Activated naive CD8-positive, alpha-beta T cell (primary cell): Measurements from ENCODE around the gene ZC3H7B.

Experiments used
- H3K27ac Mint-ChIP-seq: one replicate; pipeline ENCODE4 v1.8.0; 2021; ENCODE audit warnings: mixed read lengths
- H3K27me3 Mint-ChIP-seq: one replicate; pipeline ENCODE4 v1.8.0; 2021; ENCODE audit warnings: mixed read lengths
- H3K36me3 Mint-ChIP-seq: one replicate; pipeline ENCODE4 v1.8.0; 2021; ENCODE audit warnings: mixed read lengths
- H3K4me1 Mint-ChIP-seq: one replicate; pipeline ENCODE4 v1.8.0; 2021; ENCODE audit warnings: low read depth, mixed read lengths
- H3K4me3 Mint-ChIP-seq: one replicate; pipeline ENCODE4 v1.8.0; 2021; ENCODE audit warnings: mild to moderate bottlenecking, mixed read lengths
- H3K9me3 Mint-ChIP-seq: one replicate; pipeline ENCODE4 v1.8.0; 2021; ENCODE audit warnings: low read depth, mixed read lengths

Gene ZC3H7B

GRCh38 chr22:41351011-41351410 lies 49.7 kb downstream of the ZC3H7B start:
- no peaks in the 10 kb centered on the region for H3K9me3 Mint-ChIP-seq
- no peak overlapping the region for H3K27ac Mint-ChIP-seq
- peaks cover 12% of the 10 kb centered on the region for H3K36me3 Mint-ChIP-seq

GRCh38 chr22:41352058-41352457 lies 50.7 kb downstream of the ZC3H7B start:
- no peak overlapping the region for H3K4me3 Mint-ChIP-seq
- H3K9me3 Mint-ChIP-seq: no peaks in the 10 kb centered on the region
- no peaks in the 10 kb centered on the region for H3K4me1 Mint-ChIP-seq
- no peaks in the 10 kb centered on the region for H3K27me3 Mint-ChIP-seq
- H3K36me3 Mint-ChIP-seq: peaks cover 12% of the 10 kb centered on the region
- H3K27ac Mint-ChIP-seq: no peak overlapping the region

More at GRCh38 chr22:41351011-41351410, 49.7 kb downstream of the ZC3H7B start:
- H3K4me3 Mint-ChIP-seq: no peak overlapping the region
- no peaks in the 10 kb centered on the region for H3K27me3 Mint-ChIP-seq
- H3K4me1 Mint-ChIP-seq: no peaks in the 10 kb centered on the region

- H3K27me3 Mint-ChIP-seq: no peaks in the 10 kb centered on the region
- no peak overlapping the region for H3K4me3 Mint-ChIP-seq
- no peaks in the 10 kb centered on the region for H3K9me3 Mint-ChIP-seq
- no peak overlapping the region for H3K27ac Mint-ChIP-seq
- H3K36me3 Mint-ChIP-seq: peaks cover 12% of the 10 kb centered on the region
- no peaks in the 10 kb centered on the region for H3K4me1 Mint-ChIP-seq
These were observed 52.7 kb downstream of the ZC3H7B start for GRCh38 chr22:41353862-41354575.

- Mint-ChIP-seq H3K4me1 (no peaks in the 10 kb centered on the region), H3K4me3 (no peak overlapping the region), H3K27me3 (no peaks in the 10 kb centered on the region), H3K36me3 (peaks cover 9% of the 10 kb centered on the region), H3K9me3 (no peaks in the 10 kb centered on the region), H3K27ac (no peak overlapping the region)
These were observed 53.7 kb downstream of the ZC3H7B start for GRCh38 chr22:41354979-41355378.

GRCh38 chr22:41355895-41356294 lies 54.6 kb downstream of the ZC3H7B start:
- Mint-ChIP-seq H3K36me3 (peaks cover 2% of the 10 kb centered on the region), H3K27me3 (no peaks in the 10 kb centered on the region), H3K4me3 (no peak overlapping the region), H3K4me1 (no peaks in the 10 kb centered on the region), H3K9me3 (no peaks in the 10 kb centered on the region), H3K27ac (no peak overlapping the region)

- Mint-ChIP-seq H3K4me3 (no peak overlapping the region), H3K27ac (no peak overlapping the region), H3K9me3 (no peaks in the 10 kb centered on the region), H3K4me1 (no peaks in the 10 kb centered on the region), H3K36me3 (peaks cover 2% of the 10 kb centered on the region), H3K27me3 (no peaks in the 10 kb centered on the region)
These were observed 55.2 kb downstream of the ZC3H7B start for GRCh38 chr22:41356430-41357028.

DNA sequence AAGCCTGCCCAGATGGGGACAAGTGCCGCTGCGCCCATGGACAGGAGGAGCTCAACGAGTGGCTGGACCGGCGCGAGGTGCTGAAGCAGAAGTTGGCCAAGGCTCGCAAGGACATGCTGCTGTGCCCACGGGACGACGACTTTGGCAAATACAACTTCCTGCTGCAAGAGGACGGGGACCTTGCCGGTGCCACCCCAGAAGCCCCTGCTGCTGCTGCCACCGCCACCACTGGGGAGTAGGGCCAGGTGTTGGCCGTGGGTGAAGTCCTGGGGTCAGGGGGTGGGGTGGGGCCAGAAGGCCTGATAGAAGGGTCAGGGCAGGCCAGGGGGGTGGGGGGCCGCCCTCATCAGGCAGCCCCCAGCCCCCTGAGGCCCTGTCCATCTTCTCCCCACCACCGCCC lies 55.9 kb downstream of the ZC3H7B start:
- Mint-ChIP-seq H3K27ac (no peak overlapping the region), H3K9me3 (no peaks in the 10 kb centered on the region), H3K4me1 (no peaks in the 10 kb centered on the region), H3K36me3 (no peaks in the 10 kb centered on the region), H3K27me3 (no peaks in the 10 kb centered on the region), H3K4me3 (no peak overlapping the region)

GRCh38 chr22:41358927-41359326 lies 57.6 kb downstream of the ZC3H7B start:
- no peak overlapping the region for H3K4me3 Mint-ChIP-seq
- no peaks in the 10 kb centered on the region for H3K9me3 Mint-ChIP-seq
- no peaks in the 10 kb centered on the region for H3K36me3 Mint-ChIP-seq
- H3K27ac Mint-ChIP-seq: no peak overlapping the region
- H3K27me3 Mint-ChIP-seq: no peaks in the 10 kb centered on the region
- no peaks in the 10 kb centered on the region for H3K4me1 Mint-ChIP-seq

DNA sequence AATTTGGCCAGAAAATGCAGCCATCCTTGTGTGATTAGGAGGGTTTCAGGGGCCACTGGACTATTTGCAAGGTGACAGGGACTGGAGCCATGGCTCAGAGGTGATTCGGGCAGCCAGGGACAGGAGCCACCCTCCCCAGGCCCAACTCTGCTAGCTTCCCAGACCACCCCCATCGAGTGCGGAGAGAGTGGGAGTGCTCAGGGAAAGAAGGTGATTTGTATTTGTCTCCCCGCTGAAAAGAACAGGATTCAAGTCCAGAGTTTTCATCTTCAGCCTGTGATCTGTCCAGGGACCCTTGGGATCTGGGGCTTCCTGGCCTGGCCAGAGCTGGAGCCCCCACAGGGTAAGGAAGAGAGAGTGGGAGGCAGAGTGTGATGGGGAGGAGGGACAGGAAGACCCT lies 58.1 kb downstream of the ZC3H7B start:
- H3K9me3 Mint-ChIP-seq: no peaks in the 10 kb centered on the region
- H3K27ac Mint-ChIP-seq: no peak overlapping the region
- no peak overlapping the region for H3K4me3 Mint-ChIP-seq
- H3K4me1 Mint-ChIP-seq: no peaks in the 10 kb centered on the region
- no peaks in the 10 kb centered on the region for H3K27me3 Mint-ChIP-seq
- no peaks in the 10 kb centered on the region for H3K36me3 Mint-ChIP-seq

GRCh38 chr22:41360126-41360525 lies 58.8 kb downstream of the ZC3H7B start:
- H3K27me3 Mint-ChIP-seq: no peaks in the 10 kb centered on the region
- no peaks in the 10 kb centered on the region for H3K4me1 Mint-ChIP-seq
- H3K36me3 Mint-ChIP-seq: no peaks in the 10 kb centered on the region
- no peak overlapping the region for H3K27ac Mint-ChIP-seq
- no peaks in the 10 kb centered on the region for H3K9me3 Mint-ChIP-seq
- no peak overlapping the region for H3K4me3 Mint-ChIP-seq

- Mint-ChIP-seq H3K9me3 (no peaks in the 10 kb centered on the region), H3K36me3 (no peaks in the 10 kb centered on the region), H3K4me3 (no peak overlapping the region), H3K27ac (no peak overlapping the region), H3K27me3 (no peaks in the 10 kb centered on the region), H3K4me1 (peaks cover 4% of the 10 kb centered on the region)
These were observed 60.5 kb downstream of the ZC3H7B start for GRCh38 chr22:41361716-41362310.

DNA sequence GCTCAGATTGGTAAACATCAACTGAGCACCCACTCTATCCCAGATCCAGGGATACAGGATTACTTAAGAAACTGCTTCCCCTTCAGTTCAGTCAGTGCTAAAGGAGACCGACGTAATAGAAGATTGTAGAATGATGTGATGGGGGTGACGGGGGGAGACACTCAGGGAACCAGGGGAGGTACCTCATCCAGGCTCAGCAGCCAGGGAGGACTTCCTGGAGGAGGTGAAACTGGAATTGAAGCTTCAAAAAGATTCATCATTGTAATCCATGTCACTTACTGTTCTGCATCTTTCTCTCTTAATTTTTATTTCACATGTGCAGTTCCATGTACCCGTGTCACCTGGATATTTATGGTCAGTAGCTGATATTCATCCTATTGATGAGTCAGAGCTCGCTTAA lies 61.3 kb downstream of the ZC3H7B start:
- H3K4me1 Mint-ChIP-seq: peaks cover 5% of the 10 kb centered on the region
- H3K9me3 Mint-ChIP-seq: no peaks in the 10 kb centered on the region
- no peak overlapping the region for H3K27ac Mint-ChIP-seq
- no peaks in the 10 kb centered on the region for H3K36me3 Mint-ChIP-seq
- no peak overlapping the region for H3K4me3 Mint-ChIP-seq
- H3K27me3 Mint-ChIP-seq: no peaks in the 10 kb centered on the region

DNA sequence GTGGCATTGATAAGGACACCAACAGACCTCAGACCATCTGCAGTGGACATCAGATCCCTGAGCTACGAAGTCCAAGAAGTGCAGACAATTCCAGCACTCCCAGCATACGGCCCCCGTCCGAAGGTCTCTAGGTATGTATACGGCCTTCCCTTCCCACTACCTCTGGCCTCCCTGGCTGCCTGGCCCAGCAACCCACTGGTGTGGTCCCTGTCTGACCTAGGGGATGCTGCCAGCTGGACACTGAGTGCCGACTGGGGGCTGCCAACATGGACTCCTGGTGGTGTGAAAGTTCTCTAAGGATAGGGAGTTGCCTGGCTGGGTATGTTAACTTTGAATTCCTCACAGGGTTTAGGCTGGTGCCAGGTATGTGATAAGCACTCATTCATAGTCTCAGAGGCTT lies 62.9 kb downstream of the ZC3H7B start:
- Mint-ChIP-seq H3K4me3 (no peak overlapping the region), H3K36me3 (no peaks in the 10 kb centered on the region), H3K4me1 (peaks cover 5% of the 10 kb centered on the region), H3K27me3 (no peaks in the 10 kb centered on the region), H3K27ac (no peak overlapping the region), H3K9me3 (no peaks in the 10 kb centered on the region)

DNA sequence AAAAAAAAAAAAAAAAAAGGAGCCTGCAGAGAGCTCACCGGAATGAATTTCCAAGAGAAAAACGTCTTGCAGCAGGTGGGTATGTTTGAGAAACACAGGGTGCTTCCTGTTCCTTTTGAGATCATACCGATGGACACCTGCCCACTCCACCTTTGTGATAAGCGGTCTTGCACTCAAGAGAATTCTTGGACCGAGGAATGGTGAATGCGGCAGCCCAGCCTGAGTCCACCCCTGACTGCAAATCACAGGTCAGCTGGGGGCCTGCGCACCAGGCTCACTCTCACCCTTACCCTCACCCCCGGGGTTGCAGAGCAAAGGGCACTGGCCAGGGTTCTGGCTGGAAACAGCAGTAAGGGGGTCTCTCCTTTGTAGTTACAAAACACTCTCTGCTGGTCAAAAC lies 63.6 kb downstream of the ZC3H7B start:
- Mint-ChIP-seq H3K27ac (no peak overlapping the region), H3K27me3 (no peaks in the 10 kb centered on the region), H3K36me3 (no peaks in the 10 kb centered on the region)

DNA sequence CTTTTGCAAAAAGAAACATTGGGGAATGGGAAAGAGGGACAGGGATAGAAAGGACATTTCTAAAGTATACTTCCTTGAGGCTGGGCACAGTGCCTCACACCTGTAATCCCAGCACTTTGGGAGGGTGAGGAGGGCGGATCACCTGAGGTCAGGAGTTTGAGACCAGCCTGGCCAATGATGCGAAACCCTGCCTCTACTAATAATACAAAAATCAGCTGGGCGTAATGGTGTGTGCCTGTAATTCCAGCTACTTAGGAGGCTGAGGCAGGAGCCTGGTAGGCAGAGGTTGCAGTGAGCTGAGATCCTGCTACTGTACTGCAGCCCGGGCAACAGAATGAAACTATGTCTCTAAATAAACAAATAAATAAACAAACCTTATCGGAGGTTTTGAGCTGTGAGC lies 64.1 kb downstream of the ZC3H7B start:
- H3K27me3 Mint-ChIP-seq: no peaks in the 10 kb centered on the region

More for the DNA sequence above, 63.6 kb downstream of the ZC3H7B start:
- Mint-ChIP-seq H3K4me3 (no peak overlapping the region), H3K9me3 (no peaks in the 10 kb centered on the region), H3K4me1 (peaks cover 5% of the 10 kb centered on the region)

More for the DNA sequence above, 64.1 kb downstream of the ZC3H7B start:
- H3K9me3 Mint-ChIP-seq: no peaks in the 10 kb centered on the region
- H3K27ac Mint-ChIP-seq: no peak overlapping the region
- no peak overlapping the region for H3K4me3 Mint-ChIP-seq
- no peaks in the 10 kb centered on the region for H3K36me3 Mint-ChIP-seq
- H3K4me1 Mint-ChIP-seq: peaks cover 5% of the 10 kb centered on the region
